Activated CD4-positive, alpha-beta memory T cell treated with anti-CD3 and anti-CD28 coated beads for 36 hours (primary cell): ENCODE data around the gene NUDT9. TPM values are rescaled to one million over a fixed set of nuclear protein-coding genes. Genes with fewer than 3 reads are reported as not detected.
"Not testable (repeated sequence)": the region's sequence is repeated elsewhere in the genome, so short reads cannot be mapped to it uniquely, and the experiment has no call there.

Experiments used
- CTCF ChIA-PET: fragments of 350-600 bp; sonication (Branson Sonifier 250); formaldehyde crosslinking; loops from one replicate; lab custom pipeline; 2021; ENCODE audit warnings: antibody characterized with exemption, inconsistent platforms; lab: Charles Lee
- POLR2A ChIA-PET: fragments of 350-600 bp; sonication (Branson Sonifier 250); formaldehyde crosslinking; loops from one replicate; lab custom pipeline; 2021; ENCODE audit warnings: antibody characterized with exemption; lab: Charles Lee
- DNase-seq: peaks from one replicate; pipeline ENCODE4 v3.0.0-alpha.2; 2020
- H3K27ac Mint-ChIP-seq: one replicate; pipeline ENCODE4 v1.8.0; 2021; ENCODE audit warnings: mixed read lengths
- H3K27me3 Mint-ChIP-seq: one replicate; pipeline ENCODE4 v1.8.0; 2021; ENCODE audit warnings: mixed read lengths
- H3K36me3 Mint-ChIP-seq: one replicate; pipeline ENCODE4 v1.8.0; 2021; ENCODE audit warnings: mixed read lengths
- H3K4me1 Mint-ChIP-seq: one replicate; pipeline ENCODE4 v1.8.0; 2021; ENCODE audit warnings: low read depth, mixed read lengths
- H3K4me3 Mint-ChIP-seq: one replicate; pipeline ENCODE4 v1.8.0; 2021; ENCODE audit warnings: mild to moderate bottlenecking, mixed read lengths
- H3K9me3 Mint-ChIP-seq: one replicate; pipeline ENCODE4 v1.8.0; 2021; ENCODE audit warnings: mixed read lengths
- intact Hi-C: fragments of 100-400 bp; cut with micrococcal nuclease; formaldehyde crosslinking; loops from one replicate; pipeline ENCODE4 v1.15.1; 2023
- total RNA-seq, 2 experiments: library from RNA; stranded (reverse); gene quantifications; one replicate each; pipeline ENCODE4 v1.2.3, GENCODE V29; 2021

The NUDT9 gene, protein sequence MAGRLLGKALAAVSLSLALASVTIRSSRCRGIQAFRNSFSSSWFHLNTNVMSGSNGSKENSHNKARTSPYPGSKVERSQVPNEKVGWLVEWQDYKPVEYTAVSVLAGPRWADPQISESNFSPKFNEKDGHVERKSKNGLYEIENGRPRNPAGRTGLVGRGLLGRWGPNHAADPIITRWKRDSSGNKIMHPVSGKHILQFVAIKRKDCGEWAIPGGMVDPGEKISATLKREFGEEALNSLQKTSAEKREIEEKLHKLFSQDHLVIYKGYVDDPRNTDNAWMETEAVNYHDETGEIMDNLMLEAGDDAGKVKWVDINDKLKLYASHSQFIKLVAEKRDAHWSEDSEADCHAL
- total RNA-seq: 10 to 100 TPM; 13.1 to 13.9 TPM

DNA sequence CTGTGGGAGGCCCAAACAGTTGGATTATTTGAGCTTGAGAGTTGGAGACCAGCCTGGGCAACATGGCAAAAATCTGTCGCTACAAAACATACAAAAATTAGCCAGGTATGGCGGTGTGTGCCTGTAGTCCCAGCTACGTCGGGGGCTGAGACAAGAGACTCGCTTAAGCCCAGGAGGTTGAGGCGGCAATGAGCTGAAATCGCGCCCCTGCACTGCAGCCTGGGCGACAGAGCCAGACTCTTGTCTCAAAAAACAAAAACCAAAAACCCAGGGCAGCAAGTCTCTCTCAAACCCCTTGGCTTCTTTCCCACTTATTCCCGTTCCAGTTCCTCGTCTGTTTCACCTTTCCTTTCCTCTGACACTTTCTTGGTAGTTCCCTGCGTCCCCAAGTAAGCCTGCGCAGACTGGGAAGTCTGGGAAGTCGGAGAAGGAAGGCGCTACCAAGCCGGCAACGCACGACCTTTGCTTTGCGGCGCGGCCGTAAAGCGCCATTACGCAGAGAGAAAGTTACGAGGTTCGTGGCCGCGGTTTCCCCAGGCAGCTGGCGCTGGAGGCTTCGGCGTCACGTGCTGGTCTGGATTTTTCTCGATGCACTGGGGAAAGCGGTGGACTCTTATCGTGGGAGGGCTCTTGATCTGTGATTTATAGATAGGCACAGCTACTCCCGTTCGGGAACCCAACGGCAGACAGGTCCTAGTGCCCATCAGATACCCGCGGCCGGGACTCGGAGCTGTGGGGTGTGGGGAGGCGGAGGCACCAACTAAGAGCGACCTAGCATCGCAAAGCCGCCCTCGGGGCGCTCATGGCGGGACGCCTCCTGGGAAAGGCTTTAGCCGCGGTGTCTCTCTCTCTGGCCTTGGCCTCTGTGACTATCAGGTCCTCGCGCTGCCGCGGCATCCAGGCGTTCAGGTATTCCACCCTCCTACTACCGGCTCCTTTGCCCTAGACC is at the start of gene NUDT9:
TSS of gene NUDT9 (plus strand) at position 470 of the 949 bp plus-strand sequence. CDS start at position 803, 333 bp downstream.
- peaks cover 26% of the 10 kb centered on the region for H3K4me1 Mint-ChIP-seq
- intact Hi-C loops: loop anchor here (1.0 to 2.0 kb wide), 4 partner anchors 31 to 487 kb away; partner anchors contain the start of genes AFF1 and HSD17B11
- ChIA-PET CTCF (interaction anchor here (1.0 to 1.6 kb wide), 2 partner anchors 32 to 40 kb away, joined by 3 to 11 read pairs; partner anchors contain the start of gene HSD17B11), POLR2A (interaction anchor here (0.7 to 3.0 kb wide), 3 partner anchors 29 to 35 kb away, joined by 3 to 31 read pairs (median 5); partner anchors contain the start of gene HSD17B11)
- no peaks in the 10 kb centered on the region for H3K9me3 Mint-ChIP-seq
- peak within 1 kb of the TSS; percentile 92 for H3K27ac Mint-ChIP-seq
- H3K4me3 Mint-ChIP-seq: peak within 1 kb of the TSS; percentile 97
- peak; percentile 92 for DNase-seq
- H3K36me3 Mint-ChIP-seq: no peaks in the 10 kb centered on the region
- H3K27me3 Mint-ChIP-seq: no peaks in the 10 kb centered on the region

DNA sequence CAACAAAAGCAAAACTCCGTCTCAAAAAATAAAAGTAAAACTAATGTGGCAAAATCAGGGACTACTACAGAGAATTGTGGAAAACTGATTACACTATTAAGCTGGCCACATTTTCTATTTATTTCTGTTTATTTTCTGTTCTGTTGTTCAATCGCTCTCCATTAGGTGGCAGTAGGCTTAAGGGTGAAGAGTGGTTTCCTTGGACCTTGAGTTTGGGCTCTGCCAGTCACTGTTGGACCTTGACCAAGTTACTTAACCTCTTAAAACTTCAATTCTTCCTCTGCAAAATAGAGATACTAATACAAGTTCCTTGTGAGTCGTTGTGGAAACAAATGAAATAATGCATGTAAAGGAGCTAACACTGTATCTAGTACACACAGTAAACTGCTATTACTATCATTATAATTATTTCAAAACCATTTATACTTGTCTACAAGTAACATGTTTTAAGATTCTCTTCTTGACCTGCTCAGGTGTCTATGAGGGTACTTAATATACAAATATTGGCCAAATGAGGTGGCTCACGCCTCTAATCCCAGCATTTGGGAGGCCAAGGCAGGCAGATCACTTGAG is 46.6 kb upstream of the NUDT9 start:
- H3K27ac Mint-ChIP-seq: no peak overlapping the region
- H3K27me3 Mint-ChIP-seq: no peaks in the 10 kb centered on the region
- peaks cover 17% of the 10 kb centered on the region for H3K36me3 Mint-ChIP-seq
- POLR2A ChIA-PET: interaction anchor here (1.2 kb wide), 1 partner anchor 15 kb away, joined by 4 read pairs; the partner anchor contains the start of gene HSD17B11
- H3K9me3 Mint-ChIP-seq: no peaks in the 10 kb centered on the region
- H3K4me3 Mint-ChIP-seq: no peak overlapping the region
- no peaks in the 10 kb centered on the region for H3K4me1 Mint-ChIP-seq
- DNase-seq: no peak
- intact Hi-C loops: loop anchor here (1.0 to 10.0 kb wide), 3 partner anchors 47 to 469 kb away; no protein-coding TSS in a partner anchor
- CTCF ChIA-PET: interaction anchor here (0.7 to 6.0 kb wide), 23 partner anchors 12 to 836 kb away, joined by 3 to 106 read pairs (median 4); partner anchors contain the start of gene HSD17B11

DNA sequence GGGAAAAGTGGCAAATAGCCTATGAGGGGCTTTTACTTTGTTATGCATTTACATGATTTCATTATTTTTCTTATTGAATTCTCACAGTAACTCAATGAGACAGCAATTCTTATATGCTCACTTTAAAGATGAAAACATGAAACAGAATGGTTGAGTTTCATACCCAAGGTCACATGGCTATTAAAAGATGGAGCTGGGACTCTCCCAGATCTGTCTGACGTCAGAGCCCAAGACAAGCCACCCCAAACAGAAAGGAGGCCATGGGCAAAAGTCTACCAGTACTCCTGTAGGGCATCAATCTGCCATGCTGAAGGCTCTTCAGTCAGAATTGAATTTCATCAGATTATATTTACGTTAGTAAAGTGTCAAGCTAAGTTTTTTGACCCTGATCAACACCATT is 44.6 kb upstream of the NUDT9 start:
- Mint-ChIP-seq H3K27me3 (no peaks in the 10 kb centered on the region), H3K36me3 (peaks cover 6% of the 10 kb centered on the region), H3K27ac (no peak overlapping the region), H3K9me3 (no peaks in the 10 kb centered on the region), H3K4me1 (peaks cover under 1% of the 10 kb centered on the region), H3K4me3 (no peak overlapping the region)
- intact Hi-C loops: loop anchor here (10.0 kb wide), 1 partner anchor 467 kb away; no protein-coding TSS in a partner anchor
- DNase-seq: no peak
- ChIA-PET POLR2A (no interaction called here), CTCF (interaction anchor here (0.7 to 6.0 kb wide), 4 partner anchors 8 to 88 kb away, joined by 3 to 106 read pairs (median 14); partner anchors contain the start of gene HSD17B11)

DNA sequence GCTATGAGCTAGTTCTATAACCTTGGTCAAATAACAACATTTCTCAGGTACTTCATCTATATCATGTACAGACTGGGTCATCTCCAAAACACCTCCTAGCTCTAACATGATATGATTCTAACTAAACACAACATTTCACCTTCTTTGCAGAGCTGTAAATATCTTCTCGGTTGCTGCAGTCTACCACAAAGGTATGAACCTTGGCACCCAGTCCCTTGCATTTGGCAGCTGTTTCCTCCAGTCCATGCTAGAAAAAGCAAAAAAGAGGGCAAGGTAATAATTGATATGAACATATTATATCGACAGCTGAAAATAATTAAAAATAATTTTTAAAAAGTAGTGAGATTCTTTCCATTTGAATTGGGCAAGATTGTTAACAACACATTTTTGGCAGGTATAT is 40.3 kb upstream of the NUDT9 start:
- intact Hi-C loops: no loop called here
- H3K9me3 Mint-ChIP-seq: peaks cover 4% of the 10 kb centered on the region
- POLR2A ChIA-PET: interaction anchor here (1.2 kb wide), 1 partner anchor 9 kb away, joined by 3 read pairs; the partner anchor contains the start of gene HSD17B11
- CTCF ChIA-PET: interaction anchor here (0.7 to 3.5 kb wide), 7 partner anchors 9 to 143 kb away, joined by 3 to 13 read pairs (median 4); partner anchors contain the start of genes HSD17B11 and NUDT9
- H3K27ac Mint-ChIP-seq: no peak overlapping the region
- no peak overlapping the region for H3K4me3 Mint-ChIP-seq
- no peaks in the 10 kb centered on the region for H3K27me3 Mint-ChIP-seq
- no peak for DNase-seq
- peaks cover 14% of the 10 kb centered on the region for H3K36me3 Mint-ChIP-seq
- H3K4me1 Mint-ChIP-seq: peaks cover 18% of the 10 kb centered on the region

DNA sequence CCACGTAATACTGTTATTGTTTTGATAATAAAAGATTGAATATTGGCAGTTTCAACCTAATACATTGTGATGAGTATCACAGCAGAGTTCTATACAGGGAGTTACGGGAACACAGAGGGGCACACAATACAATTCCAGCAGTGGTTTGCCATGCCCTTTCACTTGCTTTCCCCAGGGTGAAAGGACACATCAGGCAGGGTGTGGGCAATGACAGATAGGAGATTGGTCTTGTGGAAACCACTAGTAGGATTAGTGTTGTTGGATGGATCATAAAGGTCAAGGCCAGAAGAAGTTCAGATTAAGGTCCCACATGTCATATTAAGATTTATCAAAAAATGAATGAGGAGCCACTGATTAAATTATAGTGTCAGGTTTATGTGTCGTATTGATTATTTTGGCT is 39.4 kb upstream of the NUDT9 start:
- Mint-ChIP-seq H3K9me3 (peaks cover 4% of the 10 kb centered on the region), H3K36me3 (peaks cover 14% of the 10 kb centered on the region), H3K27ac (no peak overlapping the region), H3K4me1 (peaks cover 24% of the 10 kb centered on the region), H3K4me3 (no peak overlapping the region), H3K27me3 (no peaks in the 10 kb centered on the region)
- intact Hi-C loops: no loop called here
- ChIA-PET CTCF (interaction anchor here (3.5 kb wide), 1 partner anchor 8 kb away, joined by 13 read pairs; the partner anchor contains the start of gene HSD17B11), POLR2A (interaction anchor here (1.2 kb wide), 1 partner anchor 8 kb away, joined by 3 read pairs; the partner anchor contains the start of gene HSD17B11)
- no peak for DNase-seq

DNA sequence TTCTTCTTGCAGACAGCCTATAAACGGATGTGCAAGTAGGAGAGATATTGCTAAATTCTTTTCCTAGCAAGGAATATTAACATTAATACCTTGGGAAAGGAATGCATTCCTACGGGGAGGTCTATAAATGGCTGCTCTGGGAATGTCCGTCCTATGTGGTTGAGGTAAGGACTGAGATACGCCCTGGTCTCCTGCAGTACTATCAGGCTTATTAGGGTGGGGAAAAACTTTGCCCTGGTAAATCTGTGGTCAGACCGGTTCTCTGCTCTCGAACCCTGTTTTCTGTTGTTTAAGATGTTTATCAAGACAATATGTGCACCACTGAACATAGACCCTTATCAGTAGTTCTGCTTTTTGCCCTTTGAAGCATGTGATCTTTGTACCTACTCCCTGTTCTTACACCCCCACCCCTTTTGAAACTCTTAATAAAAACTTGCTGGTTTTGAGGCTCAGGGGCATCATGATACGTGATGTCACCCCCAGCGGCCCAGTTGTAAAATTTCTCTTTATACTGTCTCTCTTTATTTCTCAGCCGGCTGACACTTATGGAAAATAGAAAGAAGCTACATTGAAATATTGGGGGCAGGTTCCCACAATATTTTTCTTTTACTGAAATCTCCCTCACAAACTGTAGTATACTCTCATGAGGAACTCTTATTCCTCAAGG is 37.8 kb upstream of the NUDT9 start:
- CTCF ChIA-PET: interaction anchor here (0.8 kb wide), 1 partner anchor 83 kb away, joined by 3 read pairs; no protein-coding TSS in a partner anchor
- H3K9me3 Mint-ChIP-seq, DNase-seq, intact Hi-C loops, POLR2A ChIA-PET, H3K4me3 Mint-ChIP-seq, H3K27ac Mint-ChIP-seq, H3K27me3 Mint-ChIP-seq: not testable (repeated sequence)
- H3K36me3 Mint-ChIP-seq: peaks cover 14% of the 10 kb centered on the region
- H3K4me1 Mint-ChIP-seq: peaks cover 36% of the 10 kb centered on the region

DNA sequence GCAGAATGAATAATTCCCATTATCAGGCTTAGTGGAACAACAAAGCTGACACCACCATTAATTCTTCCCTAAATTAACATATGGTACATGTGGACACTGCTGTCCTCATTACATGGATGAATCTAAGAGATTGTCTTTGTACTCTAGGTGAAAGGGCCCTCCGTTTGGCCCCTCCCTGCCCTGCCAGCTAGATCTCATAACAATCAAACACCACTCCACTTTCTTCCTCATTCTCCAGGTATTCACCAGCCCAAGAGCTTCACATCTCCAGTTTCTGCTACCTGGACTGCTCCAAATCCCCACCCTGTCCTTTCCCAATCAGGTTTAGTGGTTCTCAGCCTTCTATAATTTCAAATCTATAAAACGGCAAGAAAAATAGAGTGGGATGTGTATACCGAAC is 35.1 kb upstream of the NUDT9 start:
- H3K27me3 Mint-ChIP-seq: no peaks in the 10 kb centered on the region
- H3K36me3 Mint-ChIP-seq: peaks cover 10% of the 10 kb centered on the region
- no peak overlapping the region for H3K27ac Mint-ChIP-seq
- no peak for DNase-seq
- H3K9me3 Mint-ChIP-seq: peaks cover 4% of the 10 kb centered on the region
- CTCF ChIA-PET: interaction anchor here (3.0 kb wide), 1 partner anchor 11 kb away, joined by 17 read pairs; no protein-coding TSS in a partner anchor
- peaks cover 46% of the 10 kb centered on the region for H3K4me1 Mint-ChIP-seq
- POLR2A ChIA-PET: interaction anchor here (1.2 kb wide), 1 partner anchor 35 kb away, joined by 5 read pairs; the partner anchor contains the start of gene NUDT9
- intact Hi-C loops: no loop called here
- no peak overlapping the region for H3K4me3 Mint-ChIP-seq

DNA sequence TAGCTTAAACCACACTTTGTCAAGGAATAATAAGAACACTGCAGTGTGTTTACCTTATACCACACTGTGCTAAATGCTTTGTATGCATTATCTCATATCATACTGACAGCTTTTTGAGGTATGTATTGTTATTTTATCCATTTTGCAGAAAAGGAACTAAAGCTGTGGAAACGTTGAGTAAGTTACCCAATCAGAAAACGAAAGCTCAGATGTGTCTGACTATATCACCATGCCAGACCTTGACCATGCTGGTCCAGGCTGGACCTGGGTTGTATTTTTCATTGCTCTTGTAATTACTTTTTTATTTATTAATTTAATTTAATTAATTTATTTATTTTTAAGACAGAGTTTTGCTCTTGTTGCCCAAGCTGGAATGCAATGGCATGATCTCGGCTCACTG is 33.5 kb upstream of the NUDT9 start:
- Mint-ChIP-seq H3K27me3 (no peaks in the 10 kb centered on the region), H3K9me3 (peaks cover 4% of the 10 kb centered on the region), H3K36me3 (peaks cover 10% of the 10 kb centered on the region), H3K4me3 (peak overlapping the region; percentile 90), H3K4me1 (peaks cover 36% of the 10 kb centered on the region), H3K27ac (no peak overlapping the region)
- ChIA-PET POLR2A (interaction anchor here (4.2 kb wide), 1 partner anchor 33 kb away, joined by 31 read pairs; the partner anchor contains the start of gene NUDT9), CTCF (interaction anchor here (0.6 to 3.0 kb wide), 4 partner anchors 13 to 823 kb away, joined by 3 to 17 read pairs (median 4); no protein-coding TSS in a partner anchor)
- intact Hi-C loops: no loop called here
- no peak for DNase-seq

DNA sequence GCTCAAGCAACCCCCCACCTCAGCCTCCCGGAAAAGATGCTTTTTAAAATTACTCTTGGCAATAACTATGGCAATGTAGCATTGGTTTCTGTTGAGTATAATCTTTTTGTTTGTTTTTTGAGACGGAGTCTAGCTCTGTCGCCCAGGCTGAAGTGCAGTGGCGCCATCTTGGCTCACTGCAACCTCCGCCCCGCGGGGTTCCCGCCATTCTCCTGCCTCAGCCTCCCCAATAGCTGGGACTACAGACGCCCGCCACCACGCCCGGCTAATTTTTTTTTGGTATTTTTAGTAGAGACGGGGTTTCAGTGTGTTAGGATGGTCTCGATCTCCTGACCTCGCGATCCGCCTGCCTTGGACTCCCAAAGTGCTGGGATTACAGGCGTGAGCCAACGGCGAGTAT is 32.3 kb upstream of the NUDT9 start:
- not testable (repeated sequence) for H3K36me3 Mint-ChIP-seq

DNA sequence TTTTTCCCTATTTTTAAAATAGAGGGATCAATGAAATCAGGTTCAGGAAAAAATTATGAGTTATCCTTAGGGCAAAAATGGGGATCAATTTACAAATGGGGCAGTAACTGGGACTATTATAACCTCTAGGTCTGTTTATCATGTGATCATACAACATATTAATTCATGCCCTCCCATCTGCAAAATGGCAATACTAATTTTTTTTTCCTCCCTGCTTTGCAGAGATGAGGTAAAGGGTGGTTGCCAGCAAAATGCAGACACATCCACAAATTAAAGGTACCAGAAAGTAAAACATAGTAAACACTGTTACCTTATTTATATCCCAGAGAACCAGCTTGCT is 31.9 kb upstream of the NUDT9 start:
- peak overlapping the region; percentile 90 for H3K4me3 Mint-ChIP-seq
- POLR2A ChIA-PET: interaction anchor here (0.6 to 4.2 kb wide), 7 partner anchors 8 to 386 kb away, joined by 3 to 31 read pairs (median 3); partner anchors contain the start of gene NUDT9
- H3K27ac Mint-ChIP-seq: peak overlapping the region; percentile 78
- no peaks in the 10 kb centered on the region for H3K27me3 Mint-ChIP-seq
- CTCF ChIA-PET: interaction anchor here (0.7 to 2.1 kb wide), 8 partner anchors 9 to 76 kb away, joined by 3 to 25 read pairs (median 8); partner anchors contain the start of gene NUDT9
- intact Hi-C loops: loop anchor here (5.0 to 10.0 kb wide), 3 partner anchors 77 to 456 kb away; partner anchors contain the start of gene AFF1
- H3K36me3 Mint-ChIP-seq: peaks cover 2% of the 10 kb centered on the region
- H3K9me3 Mint-ChIP-seq: no peaks in the 10 kb centered on the region
- DNase-seq: no peak
- peaks cover 31% of the 10 kb centered on the region for H3K4me1 Mint-ChIP-seq

More for the DNA sequence above, 32.3 kb upstream of the NUDT9 start:
- H3K27ac Mint-ChIP-seq: peak overlapping the region; percentile 52
- intact Hi-C loops: loop anchor here (5.0 to 10.0 kb wide), 3 partner anchors 77 to 455 kb away; partner anchors contain the start of gene AFF1
- not testable (repeated sequence) for H3K27me3 Mint-ChIP-seq, H3K9me3 Mint-ChIP-seq, DNase-seq
- peaks cover 33% of the 10 kb centered on the region for H3K4me1 Mint-ChIP-seq
- ChIA-PET CTCF (interaction anchor here (1.4 to 2.1 kb wide), 4 partner anchors 9 to 77 kb away, joined by 11 to 25 read pairs (median 14); partner anchors contain the start of gene NUDT9), POLR2A (interaction anchor here (1.4 to 4.2 kb wide), 2 partner anchors 11 to 32 kb away, joined by 3 to 31 read pairs; partner anchors contain the start of gene NUDT9)
- peak overlapping the region; percentile 90 for H3K4me3 Mint-ChIP-seq
